Smooth muscle cell of the brain vasculature (primary cell): Measurements from ENCODE around the gene PJVK.
"Not testable (repeated sequence)": the region's sequence is repeated elsewhere in the genome, so short reads cannot be mapped to it uniquely, and the experiment has no call there.

Experiments used
- DNase-seq: peaks from one replicate; pipeline ENCODE4 v3.0.0-alpha.2; 2012; ENCODE audit warnings: low read depth, low spot score

PJVK gene

DNA sequence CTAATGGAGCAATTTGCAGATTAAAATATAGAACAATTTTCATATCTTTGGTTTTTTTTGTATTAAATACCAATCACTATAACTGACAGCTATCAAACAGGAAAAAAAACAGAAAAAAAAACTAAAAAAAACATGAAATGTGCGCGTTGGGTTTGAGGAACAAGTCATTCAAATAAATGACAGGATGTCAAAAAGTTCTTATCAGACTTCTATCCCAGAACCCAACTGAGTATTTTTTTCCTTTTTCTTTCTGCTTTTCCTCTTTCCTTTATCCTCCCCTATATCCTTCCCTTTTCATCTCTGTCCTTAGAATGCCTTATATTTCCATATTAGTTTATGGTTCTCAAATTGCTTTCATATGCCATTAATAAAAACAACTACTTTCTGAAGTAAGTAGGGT lies 14.5 kb upstream of the PJVK start:
- no peak for DNase-seq

- DNase-seq = no peak
Measured at GRCh38 chr2:178441426-178441825, 9.8 kb upstream of the PJVK start.

- no peak for DNase-seq
Measured at GRCh38 chr2:178448968-178449661, 2.1 kb upstream of the PJVK start.

DNA sequence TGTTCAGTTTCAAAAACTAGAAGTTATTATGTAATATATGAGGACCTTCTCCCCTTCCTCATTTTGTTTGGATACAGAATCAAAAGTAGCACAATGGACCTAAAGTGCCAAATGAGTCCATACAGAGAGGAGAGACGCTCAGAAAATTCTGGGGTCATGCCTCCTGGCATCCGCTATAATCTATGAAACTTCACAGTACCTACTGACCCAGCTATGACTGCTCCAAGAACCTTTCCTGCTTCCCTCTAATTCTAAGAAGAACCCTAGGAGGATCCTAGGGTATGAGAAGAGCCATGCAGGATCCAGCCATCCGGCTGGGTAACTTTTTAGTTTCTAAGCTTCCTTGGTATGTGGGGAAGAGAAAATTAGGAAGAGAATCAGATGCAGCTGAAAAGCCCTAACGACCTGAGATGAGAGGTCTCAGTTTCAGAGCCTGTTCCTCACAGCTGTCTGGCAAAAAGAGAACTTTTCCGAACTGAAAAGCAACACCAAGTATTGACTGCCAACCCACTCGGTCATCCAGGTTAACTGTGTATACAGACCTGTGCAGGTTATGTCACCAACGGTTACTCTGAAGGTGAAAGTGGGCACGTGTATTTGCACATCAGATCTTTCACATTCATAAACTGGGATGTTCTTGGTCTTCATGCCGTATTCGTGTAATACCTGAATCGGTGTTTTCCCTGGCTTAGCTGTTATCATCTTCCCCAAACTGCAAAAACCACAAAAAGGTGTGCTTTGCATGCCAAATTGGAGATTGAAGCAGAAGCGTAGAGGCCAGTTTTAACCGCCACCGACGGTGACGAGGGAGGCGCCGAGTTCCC lies 1.3 kb upstream of the PJVK start:
- DNase-seq = no peak

DNA sequence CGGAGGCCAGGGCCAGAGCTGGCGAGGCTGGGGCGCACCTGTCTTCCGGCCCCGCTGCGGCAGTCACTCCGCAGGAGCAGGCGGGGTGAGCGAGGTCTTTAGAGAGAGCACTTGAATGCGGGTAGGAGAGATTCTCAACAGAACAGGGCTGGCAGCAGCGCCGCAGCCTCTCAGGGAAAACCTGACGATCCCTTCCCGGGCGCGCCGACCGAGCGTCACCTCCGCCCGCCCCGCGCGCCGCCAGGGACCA lies 729 bp upstream of the PJVK start:
- no peak for DNase-seq

DNA sequence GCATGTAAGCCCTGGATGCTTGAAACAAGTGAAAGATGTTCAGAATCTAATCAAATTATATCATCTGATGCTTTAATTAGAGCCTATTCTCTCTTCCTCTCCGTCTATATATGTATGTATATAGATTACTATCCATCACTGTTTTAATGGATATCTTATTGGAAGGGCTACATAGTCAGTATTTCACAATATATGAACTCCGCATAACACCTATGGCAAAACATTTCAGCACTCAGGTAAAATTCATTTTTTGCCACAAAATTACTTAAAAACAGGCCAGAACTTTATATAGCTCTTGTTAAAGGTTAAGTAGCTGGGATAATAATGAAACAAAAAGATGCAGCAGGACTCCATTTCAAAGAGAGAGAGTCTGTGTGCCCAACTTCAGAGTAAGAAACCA lies 1.2 kb downstream of the PJVK start:
- DNase-seq = no peak

DNA sequence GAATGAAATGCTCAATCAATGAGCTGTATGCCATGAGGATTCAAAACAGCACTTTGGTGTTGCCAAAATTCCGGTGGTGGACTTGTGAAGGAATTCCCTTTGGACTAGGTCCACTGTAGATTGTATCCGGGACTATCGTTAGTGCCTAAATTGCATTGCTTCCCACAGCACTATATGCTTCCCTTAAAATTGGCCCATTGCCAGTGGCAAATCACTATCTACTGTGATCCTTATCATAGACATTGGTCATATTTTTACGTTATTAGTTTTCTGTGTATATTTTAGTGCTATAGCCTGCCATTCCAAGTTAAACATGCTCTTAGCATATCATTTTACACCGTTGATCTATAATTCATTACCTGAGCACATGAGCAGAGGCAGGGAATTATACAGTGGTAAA lies 1.7 kb downstream of the PJVK start:
- DNase-seq = no peak

GRCh38 chr2:178455947-178456346 lies 4.8 kb downstream of the PJVK start:
- DNase-seq = no peak

DNA sequence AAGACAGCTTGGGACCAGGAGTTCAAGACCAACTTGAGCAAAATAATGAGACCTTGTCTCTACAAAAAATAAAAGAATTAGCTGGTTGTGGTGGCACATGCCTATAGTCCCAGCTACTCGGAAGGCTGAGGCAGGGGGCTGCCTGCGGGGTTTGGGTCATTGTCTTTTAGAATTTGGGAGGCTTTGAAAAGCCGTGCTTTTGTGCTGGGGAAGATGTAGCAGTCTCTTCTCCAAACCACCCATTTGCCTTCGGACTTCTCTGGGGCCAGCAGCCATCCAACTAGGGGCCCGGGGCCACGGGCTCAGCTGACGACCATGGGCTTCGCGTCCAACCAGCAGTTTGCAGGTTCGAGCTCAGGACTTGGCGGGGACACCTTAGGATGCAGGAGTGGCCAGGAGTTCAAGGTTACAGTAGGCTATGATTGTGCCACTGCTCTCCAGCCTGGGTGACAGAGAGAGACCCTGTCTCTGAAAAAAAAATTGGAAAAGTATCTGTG lies 6.3 kb downstream of the PJVK start:
- DNase-seq = no peak

- DNase-seq = no peak
Measured at GRCh38 chr2:178469219-178469849, 18.2 kb downstream of the PJVK start.

DNA sequence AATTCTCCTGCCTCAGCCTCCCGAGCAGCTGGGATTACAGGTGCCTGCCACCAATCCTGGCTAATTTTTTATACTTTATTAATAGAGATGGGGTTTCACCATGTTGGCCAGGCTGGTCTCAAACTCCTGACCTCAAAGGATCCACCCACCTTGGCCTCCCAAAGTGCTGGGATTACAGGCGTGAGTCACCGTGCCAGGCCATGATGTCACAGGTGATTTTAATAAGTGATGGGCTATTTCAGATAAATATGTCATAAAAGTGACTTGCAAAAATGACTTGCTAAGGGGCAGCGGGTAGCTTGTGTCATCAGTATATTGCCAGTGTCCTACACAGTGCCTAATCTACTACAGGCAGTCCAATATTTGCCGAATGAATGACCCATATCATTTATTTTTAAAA lies 20.1 kb downstream of the PJVK start:
- not testable (repeated sequence) for DNase-seq

GRCh38 chr2:178473373-178473772 lies 22.2 kb downstream of the PJVK start:
- no peak for DNase-seq

DNA sequence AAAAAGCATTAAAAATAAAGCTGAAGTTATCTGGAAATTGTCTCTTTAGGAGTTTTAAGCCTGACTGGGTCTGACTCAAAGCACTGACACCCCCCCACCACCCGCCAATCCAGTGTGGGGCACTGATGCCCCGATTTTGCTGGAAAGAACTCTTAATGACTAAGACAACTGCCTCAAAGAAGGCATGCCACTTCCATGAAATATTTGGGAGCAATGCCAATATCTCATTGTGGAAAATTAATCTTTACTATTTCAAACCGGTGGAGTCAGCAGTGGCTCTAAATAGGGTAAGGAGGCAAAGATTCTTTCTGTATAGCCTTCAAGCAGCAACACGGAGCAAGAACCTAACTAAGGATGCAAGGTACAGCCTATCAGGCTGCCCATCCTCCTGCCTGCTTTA lies 22.8 kb downstream of the PJVK start:
- DNase-seq = no peak

- no peak for DNase-seq
Measured at GRCh38 chr2:178474560-178474959, 23.4 kb downstream of the PJVK start.

DNA sequence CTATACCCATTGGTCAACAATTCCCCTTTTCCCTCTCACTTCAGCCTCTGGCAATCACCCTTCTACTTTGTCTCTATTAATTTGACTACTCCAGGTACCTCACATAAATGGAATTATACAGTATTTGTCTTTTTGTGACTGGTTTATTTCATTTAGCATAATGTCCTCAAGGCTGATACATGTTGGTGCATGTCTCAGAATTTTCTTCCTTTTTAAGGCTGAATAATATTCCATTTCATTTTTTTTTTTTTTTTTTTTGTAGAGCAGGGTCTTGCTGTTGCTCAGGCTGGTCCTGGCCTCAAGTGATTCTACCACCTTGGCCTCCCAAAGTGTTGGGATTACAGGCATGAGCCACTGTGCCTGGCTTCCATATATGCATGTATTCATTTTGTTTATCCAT lies 25.3 kb downstream of the PJVK start:
- DNase-seq = no peak

GRCh38 chr2:178477443-178478129 lies 26.4 kb downstream of the PJVK start:
- no peak for DNase-seq

DNA sequence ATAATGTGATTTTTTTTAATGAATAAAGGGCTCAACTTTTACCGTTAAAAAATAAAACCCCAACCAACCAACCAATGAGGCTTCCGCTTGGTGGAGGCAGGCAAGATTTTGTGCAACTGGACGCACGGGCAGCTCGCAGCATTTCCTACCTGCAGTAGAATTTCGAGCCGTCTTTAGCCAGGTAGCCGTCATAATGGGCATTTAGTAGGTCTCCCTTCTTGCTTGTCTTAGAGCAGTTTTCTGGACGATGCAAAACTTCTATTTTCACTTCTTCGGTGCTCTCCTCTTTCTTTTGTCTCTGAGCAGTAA lies 26.9 kb downstream of the PJVK start:
- DNase-seq = no peak

- DNase-seq = peak; percentile 60
Measured at GRCh38 chr2:178478439-178479274, 27.5 kb downstream of the PJVK start, which contains the start of gene FKBP7. Gene FKBP7, minus strand, starts transcription at chr2:178478600. Its CDS starts 101 bp downstream, at chr2:178478499.

- no peak for DNase-seq
Measured at GRCh38 chr2:178479275-178479616, 28.1 kb downstream of the PJVK start.

DNA sequence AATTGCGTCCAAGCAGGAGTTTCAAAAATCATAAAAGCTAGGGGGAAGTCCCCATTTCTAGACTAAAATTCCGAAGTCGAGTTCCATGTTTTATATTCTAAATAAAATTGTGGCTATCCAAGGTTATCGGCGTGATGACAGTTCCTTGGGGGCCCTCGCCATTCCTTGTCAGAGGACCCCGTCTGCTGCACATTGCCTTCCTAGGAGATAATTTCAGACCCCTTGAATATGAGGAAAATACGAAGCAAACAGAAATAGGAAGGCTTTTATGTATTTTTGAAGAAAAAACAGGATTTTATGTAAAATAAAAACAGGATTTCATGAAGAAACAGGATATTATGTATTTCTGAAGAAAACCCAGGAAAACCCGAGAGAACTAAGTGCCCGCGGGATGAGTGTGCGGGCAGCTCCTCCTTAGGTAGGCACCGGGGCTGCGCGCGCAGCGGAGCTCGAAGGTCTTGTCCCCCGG lies 28.6 kb downstream of the PJVK start:
- DNase-seq = no peak
